SK-N-SH treated with all-trans-retinoic acid at 6 μM for 48 hours (cell line): ENCODE measurements around the gene IL17RB.

Source experiments
- ARNTL ChIP-seq: fragments of 450-650 bp; formaldehyde crosslinking; IDR thresholded peaks from 2 replicates; pipeline ENCODE4 v1.5.0; 2020; ENCODE audit warnings: low read depth, mild to moderate bottlenecking, moderate library complexity, borderline replicate concordance
- PPARA ChIP-seq: fragments of 250-450 bp; sonication (Bioruptor Pico); IDR thresholded peaks from 2 replicates; pipeline ENCODE4 v1.5.0; 2020; ENCODE audit warnings: mild to moderate bottlenecking, borderline replicate concordance

DNA sequence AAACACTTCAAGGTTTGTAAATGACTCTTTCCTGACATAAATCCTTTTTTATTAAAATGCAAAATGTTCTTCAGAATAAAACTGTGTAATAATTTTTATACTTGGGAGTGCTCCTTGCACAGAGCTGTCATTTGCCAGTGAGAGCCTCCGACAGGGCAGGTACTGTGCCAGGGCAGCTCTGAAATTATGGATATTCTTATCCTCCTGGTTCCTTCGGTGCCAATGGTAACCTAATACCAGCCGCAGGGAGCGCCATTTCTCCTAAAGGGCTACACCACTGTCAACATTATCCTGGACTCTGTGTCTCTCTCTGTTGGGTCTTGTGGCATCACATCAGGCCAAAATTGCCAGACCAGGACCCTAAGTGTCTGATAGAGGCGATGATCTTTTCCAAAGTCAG is 33.1 kb upstream of the IL17RB start:
- TF ChIP-seq PPARA (CRISPR knock-in tag): no peak
- no peak for TF ChIP-seq ARNTL (CRISPR knock-in tag)
